ENCODE results near the gene PLCD4.

The PLCD4 gene

GRCh38 chr2:218664653-218665052 is 57.0 kb downstream of the PLCD4 start:
- no peak for DNase-seq (ENCODE audit: low spot score)

GRCh38 chr2:218671097-218671653 is 63.5 kb downstream of the PLCD4 start:
- no peak for DNase-seq (ENCODE audit: low spot score)

- peak; percentile 90 for DNase-seq (ENCODE audit: low spot score)
Measured at GRCh38 chr2:218671654-218672566, 64.2 kb downstream of the PLCD4 start, which contains the start of the genes RNF25 and STK36. Gene RNF25 (minus strand): TSS chr2:218672002. CDS start chr2:218671970, 32 bp downstream. Gene STK36 (plus strand): TSS chr2:218672086. CDS start chr2:218672830, 744 bp downstream.

GRCh38 chr2:218679119-218679518 is 71.4 kb downstream of the PLCD4 start:
- peak; percentile 74 for DNase-seq (ENCODE audit: low spot score)

- no peak for DNase-seq (ENCODE audit: low spot score)
Measured at GRCh38 chr2:218680061-218680460, 72.4 kb downstream of the PLCD4 start.
